ENCODE measurements around the gene AP2B1.
A peak's percentile ranks its signal among the peaks of the same experiment; 100 is the strongest.
"Not testable (repeated sequence)": the region's sequence is repeated elsewhere in the genome, so short reads cannot be mapped to it uniquely, and the experiment has no call there.

Gene AP2B1

GRCh38 chr17:35692512-35693210 lies 105.5 kb downstream of the AP2B1 start:
- H3K4me3 ChIP-seq (ENCODE audit: low read depth, low read length): no peak overlapping the region
- DNase-seq (ENCODE audit: low read depth): no peak
- TF ChIP-seq CTCF (conservative IDR thresholded peaks at IDR 0.05; ENCODE audit: low read depth, low read length): no peak

GRCh38 chr17:35693662-35694061 lies 106.5 kb downstream of the AP2B1 start:
- TF ChIP-seq CTCF (conservative IDR thresholded peaks at IDR 0.05; ENCODE audit: low read depth, low read length): no peak
- DNase-seq (ENCODE audit: low read depth): no peak
- no peak overlapping the region for H3K4me3 ChIP-seq (ENCODE audit: low read depth, low read length)

- H3K4me3 ChIP-seq (ENCODE audit: low read depth, low read length): no peak overlapping the region
- no peak for DNase-seq (ENCODE audit: low read depth)
- TF ChIP-seq CTCF (conservative IDR thresholded peaks at IDR 0.05; ENCODE audit: low read depth, low read length): no peak
Measured at GRCh38 chr17:35694906-35695305, 107.8 kb downstream of the AP2B1 start.

- no peak for TF ChIP-seq CTCF (conservative IDR thresholded peaks at IDR 0.05; ENCODE audit: low read depth, low read length)
- no peak overlapping the region for H3K4me3 ChIP-seq (ENCODE audit: low read depth, low read length)
- no peak for DNase-seq (ENCODE audit: low read depth)
Measured at GRCh38 chr17:35695613-35696012, 108.5 kb downstream of the AP2B1 start.

GRCh38 chr17:35698800-35699199 lies 111.7 kb downstream of the AP2B1 start:
- no peak for DNase-seq (ENCODE audit: low read depth)
- TF ChIP-seq CTCF (conservative IDR thresholded peaks at IDR 0.05; ENCODE audit: low read depth, low read length): no peak
- no peak overlapping the region for H3K4me3 ChIP-seq (ENCODE audit: low read depth, low read length)

GRCh38 chr17:35700150-35700549 lies 113.0 kb downstream of the AP2B1 start:
- peak; percentile 11 for DNase-seq (ENCODE audit: low read depth)
- TF ChIP-seq CTCF (conservative IDR thresholded peaks at IDR 0.05; ENCODE audit: low read depth, low read length): no peak
- no peak overlapping the region for H3K4me3 ChIP-seq (ENCODE audit: low read depth, low read length)

GRCh38 chr17:35701491-35701890 lies 114.4 kb downstream of the AP2B1 start:
- no peak for DNase-seq (ENCODE audit: low read depth)
- H3K4me3 ChIP-seq (ENCODE audit: low read depth, low read length): no peak overlapping the region
- TF ChIP-seq CTCF (conservative IDR thresholded peaks at IDR 0.05; ENCODE audit: low read depth, low read length): no peak

- not testable (repeated sequence) for H3K4me3 ChIP-seq (ENCODE audit: low read depth, low read length)
Measured at GRCh38 chr17:35703308-35703707, 116.2 kb downstream of the AP2B1 start.

More at GRCh38 chr17:35703308-35703707, 116.2 kb downstream of the AP2B1 start:
- DNase-seq (ENCODE audit: low read depth): not testable (repeated sequence)

Data from choroid plexus epithelial cell (primary cell).